ENCODE data around the gene KIF18B.
A peak's percentile ranks its signal among the peaks of the same experiment; 100 is the strongest.

Gene KIF18B

GRCh38 chr17:44903012-44903685, 44.4 kb downstream of the KIF18B start:
- no peak for DNase-seq

GRCh38 chr17:44902135-44902760, 45.3 kb downstream of the KIF18B start:
- DNase-seq: no peak

GRCh38 chr17:44901411-44901921, 46.1 kb downstream of the KIF18B start:
- no peak for DNase-seq

GRCh38 chr17:44900894-44901293, 46.7 kb downstream of the KIF18B start:
- DNase-seq: no peak

GRCh38 chr17:44899074-44899782, 48.3 kb downstream of the KIF18B start, which contains the start of gene EFTUD2:
Gene EFTUD2 (minus strand): TSS chr17:44899445. CDS start chr17:44894521, 4,924 bp downstream.
- peak; percentile 97 for DNase-seq

- DNase-seq: no peak
Observed at GRCh38 chr17:44898768-44899073, 48.9 kb downstream of the KIF18B start.

- DNase-seq: no peak
Observed at GRCh38 chr17:44894642-44895041, 52.9 kb downstream of the KIF18B start.

GRCh38 chr17:44892250-44892649, 55.3 kb downstream of the KIF18B start:
- DNase-seq: no peak

GRCh38 chr17:44889003-44889402, 58.6 kb downstream of the KIF18B start:
- DNase-seq: no peak

GRCh38 chr17:44887971-44888954, 59.3 kb downstream of the KIF18B start:
- no peak for DNase-seq

- no peak for DNase-seq
Observed at GRCh38 chr17:44887016-44887415, 60.6 kb downstream of the KIF18B start.

GRCh38 chr17:44884941-44885340, 62.6 kb downstream of the KIF18B start:
- no peak for DNase-seq

GRCh38 chr17:44881145-44881544, 66.4 kb downstream of the KIF18B start:
- no peak for DNase-seq

GRCh38 chr17:44880062-44880461, 67.5 kb downstream of the KIF18B start:
- DNase-seq: no peak

GRCh38 chr17:44879376-44879775, 68.2 kb downstream of the KIF18B start:
- DNase-seq: no peak

GRCh38 chr17:44878627-44879221, 68.8 kb downstream of the KIF18B start:
- no peak for DNase-seq

- no peak for DNase-seq
Observed at GRCh38 chr17:44877121-44877520, 70.5 kb downstream of the KIF18B start.

GRCh38 chr17:44875761-44876160, 71.8 kb downstream of the KIF18B start:
- no peak for DNase-seq

All from activated CD8-positive, alpha-beta memory T cell treated with anti-CD3 and anti-CD28 coated beads, Interleukin-2, amount 50 U/mL, for 48 hours (primary cell).